Endothelial cell of umbilical vein (primary cell): Measurements from ENCODE around the gene AKR7A3. TPM values are rescaled to one million over a fixed set of nuclear protein-coding genes. Genes with fewer than 3 reads are reported as not detected.

Experiments
- BruUV-seq: library from RNA; stranded (reverse); fragments of 400-500 nt; replicated peaks from 2 replicates; lab custom pipeline; 2021; lab: Mats Ljungman, UMichigan
- CTCF ChIA-PET: fragments of 300-600, 350-600 bp; sonication (Branson Sonifier 250); formaldehyde crosslinking; loops from one replicate; lab custom pipeline; 2021; ENCODE audit warnings: antibody characterized with exemption, inconsistent platforms; lab: Charles Lee
- POLR2A ChIA-PET: fragments of 300-600, 350-600 bp; sonication (Branson Sonifier 250); formaldehyde crosslinking; loops from one replicate; lab custom pipeline; 2021; ENCODE audit warnings: antibody characterized with exemption, inconsistent platforms; lab: Charles Lee
- DNase-seq: peaks from one replicate; pipeline ENCODE4 v3.0.0-alpha.2; 2011; ENCODE audit warnings: low read depth, low spot score
- FAIRE-seq: peaks from 2 replicates; lab custom pipeline; 2011; peaks lifted over from hg19 to GRCh38; lab: Jason Lieb, UNC
- H2AFZ ChIP-seq: 2 replicates; pipeline ENCODE4 v1.6.0; 2012; ENCODE audit warnings: low read depth, low read length, control low read depth, inconsistent platforms
- H3K27ac ChIP-seq: 2 replicates; pipeline ENCODE4 v1.5.1; 2011; ENCODE audit warnings: low read depth, mild to moderate bottlenecking, control low read depth, low read length, moderate library complexity; ENCODE audit not compliant: insufficient read depth
- H3K27me3 ChIP-seq, 2 experiments: 2 replicates each; pipeline versions ENCODE4 v1.6.0 to v1.6.1; 2011; ENCODE audit warnings: low read length in 2 of 2, mixed read lengths in 1 of 2; ENCODE audit not compliant: control insufficient read depth in 2 of 2, insufficient read depth in 2 of 2
- H3K36me3 ChIP-seq, 2 experiments: 2 replicates in 1 of 2; 3 replicates in 1 of 2; pipeline ENCODE4 v1.5.1; 2011; ENCODE audit warnings: low read length in 2 of 2, mild to moderate bottlenecking in 1 of 2, moderate library complexity in 1 of 2; ENCODE audit not compliant: control insufficient read depth in 2 of 2, insufficient read depth in 2 of 2; ENCODE audit errors: extremely low read depth in 1 of 2
- H3K4me1 ChIP-seq: 3 replicates; pipeline ENCODE4 v1.5.1; 2011; ENCODE audit warnings: mild to moderate bottlenecking, low read length; ENCODE audit not compliant: control insufficient read depth, insufficient read depth; ENCODE audit errors: extremely low read depth
- H3K4me2 ChIP-seq: 2 replicates; pipeline ENCODE4 v1.6.1; 2011; ENCODE audit warnings: low read length, control low read depth, mixed read lengths; ENCODE audit not compliant: insufficient read depth
- H3K4me3 ChIP-seq, 3 experiments: fragments of 200-600 bp in 1 of 3; sonication (generic), shearing (Covaris generic) in 1 of 3; replicated peaks in 1 of 3; 2 replicates each; pipeline ENCODE4 v1.5.1; 2011 to 2016; ENCODE audit warnings: control low read depth in 3 of 3, low read length in 3 of 3, mild to moderate bottlenecking in 2 of 3, inconsistent platforms in 1 of 3, low read depth in 1 of 3, moderate library complexity in 1 of 3; ENCODE audit not compliant: insufficient read depth in 1 of 3
- H3K79me2 ChIP-seq: 2 replicates; pipeline ENCODE4 v1.6.0; 2012; ENCODE audit warnings: low read length, inconsistent platforms; ENCODE audit not compliant: control insufficient read depth, insufficient read depth
- H3K9ac ChIP-seq: replicated peaks from 2 replicates; pipeline ENCODE3; 2011; ENCODE audit warnings: low read length, control low read depth; ENCODE audit not compliant: insufficient read depth; ENCODE audit errors: extremely low read depth
- H3K9me1 ChIP-seq: replicated peaks from 3 replicates; pipeline ENCODE4 v1.6.0; 2011; ENCODE audit warnings: mild to moderate bottlenecking, low read length; ENCODE audit not compliant: control insufficient read depth, insufficient read depth; ENCODE audit errors: extremely low read depth
- H3K9me3 ChIP-seq: replicated peaks from 2 replicates; pipeline ENCODE4 v1.5.1; 2012; ENCODE audit warnings: low read length, inconsistent platforms; ENCODE audit not compliant: control insufficient read depth, insufficient read depth
- H4K20me1 ChIP-seq: replicated peaks from 2 replicates; pipeline ENCODE3; 2011; ENCODE audit warnings: mild to moderate bottlenecking, low read length; ENCODE audit not compliant: control insufficient read depth, insufficient read depth; ENCODE audit errors: extremely low read depth
- CTCF ChIP-seq, 2 donors: IDR thresholded peaks; 1 replicate in 1 of 2; 2 replicates in 1 of 2; pipeline ENCODE4 v1.5.1; 2011; ENCODE audit warnings: low read length in 2 of 2, mild to moderate bottlenecking in 2 of 2, moderate library complexity in 2 of 2, control low read depth in 1 of 2, inconsistent platforms in 1 of 2, low read depth in 1 of 2; ENCODE audit not compliant: insufficient read depth in 1 of 2; ENCODE audit errors: extremely low read depth in 1 of 2
- GATA2 ChIP-seq: IDR thresholded peaks from 2 replicates; pipeline ENCODE4 v1.7.0; 2011; ENCODE audit warnings: low read depth, mild to moderate bottlenecking, moderate library complexity, mixed read lengths, low read length; ENCODE audit not compliant: insufficient read length, insufficient read depth
- MYC ChIP-seq: IDR thresholded peaks from one replicate; pipeline ENCODE4 v1.6.1; 2011; ENCODE audit warnings: mild to moderate bottlenecking, low read depth, low read length
- dilution Hi-C: fragments of 300-500 bp; cut with MboI; formaldehyde crosslinking; loops from one replicate; pipeline ENCODE4 v1.15.0; 2019; ENCODE audit warnings: low sequenced_read_pairs; ENCODE audit not compliant: extremely low pct_ligation_motif_present
- intact Hi-C: fragments of 100-400 bp; cut with micrococcal nuclease; formaldehyde crosslinking; loops from one replicate; pipeline ENCODE4 v1.10.0; 2022
- polyA plus RNA-seq, 4 experiments: library from polyadenylated mRNA; depleted of rRNA in 3 of 4; stranded (reverse) in 3 of 4; unstranded in 1 of 4; fragments of >200 nt; gene quantifications; 2 replicates each; pipeline versions ENCODE4 v1.2.1 to v1.2.3, GENCODE V29; 2011 to 2012; ENCODE audit warnings: missing spikeins in 1 of 4
- total RNA-seq: library from RNA; stranded (reverse); gene quantifications from 2 replicates; pipeline ENCODE4 v1.2.3, GENCODE V29; 2021

Gene AKR7A3
- total and polyA plus RNA-seq, 2 donors (not counting 3 experiments of a cell fraction or from before 2014, with no cell fraction given), result 0.49 to 0.50 TPM

- H2AFZ ChIP-seq, result no peak overlapping the region
- H3K27ac ChIP-seq, result no peak overlapping the region
- H3K27me3 ChIP-seq, result no peaks in the 10 kb centered on the region
- ChIA-PET CTCF (interaction anchor here (0.7 to 1.6 kb wide), 2 partner anchors 14 to 399 kb away, joined by 3 to 8 read pairs; no protein-coding TSS in a partner anchor), POLR2A (interaction anchor here (0.7 kb wide), 1 partner anchor 43 kb away, joined by 3 read pairs; no protein-coding TSS in a partner anchor)
- H3K4me2 ChIP-seq, result no peak overlapping the region
- DNase-seq (no peak), FAIRE-seq (no peak)
- no peaks in the 10 kb centered on the region for H3K9me3 ChIP-seq
- peaks cover 57% of the 10 kb centered on the region for H3K79me2 ChIP-seq
- TF ChIP-seq CTCF (IDR thresholded peaks at IDR 0.05; ENCODE audit: extremely low read depth in 1 of 2, insufficient read depth in 1 of 2, low read depth in 1 of 2, low read length in 2 of 2) (no peak), MYC (no peak), GATA2 (no peak)
- no peak overlapping the region for H3K9ac ChIP-seq
- H3K4me1 ChIP-seq, result peaks cover 18% of the 10 kb centered on the region
- H4K20me1 ChIP-seq, result no peaks in the 10 kb centered on the region
- intact Hi-C loops, result loop anchor here (5.0 to 10.0 kb wide), 2 partner anchors 88 to 340 kb away; a partner anchor contains a TSS
- peaks cover 11 to 21% of the 10 kb centered on the region in 2 experiments for H3K36me3 ChIP-seq
- H3K9me1 ChIP-seq, result no peaks in the 10 kb centered on the region
- dilution Hi-C loops, result no loop called here
- no peak overlapping the region for H3K4me3 ChIP-seq
- BruUV-seq, result no TSS peak
These were observed 34.2 kb downstream of the AKR7A3 start for GRCh38 chr1:19254416-19254815.
